HG03135 (cell line): ENCODE results near the gene RFXANK.
"Not testable (repeated sequence)": the region's sequence is repeated elsewhere in the genome, so short reads cannot be mapped to it uniquely, and the experiment has no call there.

Source experiments
- ATAC-seq: cut with Tn5 transposase; IDR thresholded peaks from one replicate; pipeline ENCODE4 v1.9.1; 2021; ENCODE audit warnings: mild to moderate bottlenecking, moderate library complexity; ENCODE audit not compliant: unreplicated experiment

The RFXANK gene

DNA sequence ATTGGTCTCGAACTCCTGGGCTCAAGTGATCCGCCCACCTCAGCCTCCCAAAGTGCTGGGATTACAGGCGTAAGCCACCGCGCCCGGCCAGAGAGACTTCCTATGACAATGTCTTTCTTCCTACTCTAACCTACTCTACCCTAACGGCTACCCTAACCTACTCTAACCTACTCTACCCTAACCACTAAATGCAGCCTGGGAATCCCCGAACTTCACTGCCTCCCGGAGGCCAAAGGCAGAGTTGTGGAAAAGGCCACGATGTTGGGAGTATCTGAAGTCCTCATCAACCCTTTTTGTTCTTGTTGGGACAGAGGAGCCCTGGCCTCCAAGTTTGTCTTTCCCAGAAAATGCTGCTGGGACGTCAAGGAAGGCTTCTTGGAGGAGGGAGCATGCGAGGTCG is 12.1 kb downstream of the RFXANK start:
- ATAC-seq, result no peak

GRCh38 chr19:19205416-19206410 is 13.7 kb downstream of the RFXANK start:
- ATAC-seq, result no peak

- no peak for ATAC-seq
Observed at GRCh38 chr19:19206938-19207337, 14.9 kb downstream of the RFXANK start.

DNA sequence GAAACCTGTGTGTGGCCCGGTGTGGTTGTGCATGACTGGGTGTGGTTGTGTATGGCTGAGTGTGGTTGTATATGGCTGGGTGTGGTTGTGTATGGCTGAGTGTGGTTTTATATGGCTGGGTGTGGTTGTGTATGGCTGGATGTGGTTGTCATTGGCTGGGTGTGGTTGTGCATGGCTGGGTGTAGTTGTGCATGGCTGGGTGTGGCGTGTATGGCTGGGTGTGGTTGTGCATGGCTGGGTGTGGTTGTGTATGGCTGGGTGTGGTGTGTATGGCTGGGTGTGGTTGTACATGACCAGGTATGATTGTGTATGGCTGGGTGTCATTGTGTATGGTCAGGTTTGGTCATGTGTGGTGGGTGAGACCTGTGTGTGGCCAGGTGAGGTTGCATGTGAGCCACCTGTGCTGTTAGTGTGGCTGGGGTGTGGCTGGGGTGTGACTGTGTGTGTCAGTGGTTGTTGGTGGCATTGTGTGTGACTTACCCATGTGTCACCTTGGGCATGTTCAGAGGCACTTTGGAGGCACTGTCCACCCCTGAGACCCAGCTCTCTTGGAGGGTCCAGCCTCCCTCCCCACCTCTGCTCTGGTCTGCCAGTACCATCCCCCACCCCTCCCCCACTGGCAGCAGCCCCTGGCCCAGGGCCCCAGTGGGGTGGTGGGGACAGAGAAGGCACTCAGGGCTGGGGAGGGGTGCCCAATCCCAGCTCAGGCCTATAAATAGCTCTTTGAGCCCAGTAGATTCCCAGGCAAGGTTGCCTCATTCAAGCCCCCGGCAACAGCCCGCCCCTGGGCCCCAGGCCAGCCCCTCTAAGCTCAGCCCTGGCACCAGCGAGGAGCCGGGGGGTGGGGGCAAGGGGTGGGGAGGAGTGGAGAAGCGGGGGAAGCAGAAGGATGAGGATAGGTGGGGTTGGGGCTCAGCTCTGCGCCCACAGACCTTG is 15.8 kb downstream of the RFXANK start:
- no peak for ATAC-seq

DNA sequence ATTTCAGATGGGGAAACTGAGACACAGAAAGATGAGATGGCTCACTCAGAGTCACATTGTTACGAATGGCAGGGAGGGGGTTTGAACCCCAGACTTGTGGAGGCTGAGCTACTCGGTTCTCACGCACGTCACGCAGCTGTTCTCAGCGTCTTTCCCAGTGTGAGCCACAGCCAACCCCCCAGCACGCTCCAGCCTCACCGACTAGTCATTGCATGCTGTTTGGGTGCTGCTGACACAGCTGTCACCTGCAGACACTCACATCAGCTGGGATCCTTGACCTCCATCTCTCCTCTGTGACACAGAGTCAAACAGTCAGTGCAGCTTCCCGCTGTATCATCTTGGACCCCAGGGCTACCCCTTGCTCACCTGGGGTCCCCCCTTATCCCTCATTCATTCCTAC is 17.3 kb downstream of the RFXANK start:
- no peak for ATAC-seq

DNA sequence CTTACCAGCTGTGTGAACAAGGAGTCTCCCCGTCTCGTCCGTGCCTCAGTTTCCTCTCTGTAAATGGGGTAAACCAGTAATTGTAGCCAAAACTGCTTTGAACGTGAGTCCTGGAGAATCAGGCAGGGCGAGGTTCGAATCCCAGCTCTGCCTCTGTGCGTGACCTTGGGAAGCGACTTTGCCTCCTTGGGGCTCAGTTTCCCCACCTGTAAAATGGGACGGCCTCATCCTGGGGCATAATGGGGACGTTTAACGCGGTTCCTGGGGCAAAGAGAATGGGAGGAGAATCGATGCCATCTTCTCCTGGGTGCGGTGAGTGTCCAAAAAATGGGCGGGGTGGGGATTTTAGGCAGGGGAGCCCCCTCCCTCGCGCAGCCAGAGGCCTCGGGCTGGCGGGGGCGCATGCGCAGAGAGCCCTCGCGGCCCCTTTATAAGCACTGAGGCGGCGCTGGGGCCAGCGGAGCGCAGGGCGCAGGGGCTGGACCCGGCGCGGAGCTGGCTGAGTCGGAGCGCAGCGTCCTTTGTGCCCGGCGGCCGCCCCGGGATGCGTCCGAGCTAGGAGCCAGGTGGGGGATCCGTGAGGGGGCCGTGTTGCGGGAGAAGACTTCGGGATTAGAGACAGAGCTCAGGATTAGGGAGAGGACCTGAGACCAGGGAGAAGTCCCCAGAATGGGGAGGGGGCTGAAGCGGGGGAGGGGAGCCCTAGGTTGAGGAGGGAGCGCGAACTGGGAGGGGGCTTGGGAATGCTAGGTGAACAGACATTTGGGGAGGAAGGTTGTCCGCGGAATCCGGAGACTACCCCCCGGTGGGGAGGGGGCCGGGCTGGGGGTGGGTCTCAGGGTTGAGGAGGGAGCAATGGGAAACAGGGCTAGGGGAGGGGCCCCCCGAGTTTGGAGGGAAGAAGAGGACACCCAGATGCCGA is 19.7 kb downstream of the RFXANK start, which contains the start of gene NCAN:
NCAN (plus strand) TSS at position 460 of the 922 bp plus-strand sequence. CDS start 4,996 bp downstream, outside the sequence.
- no peak for ATAC-seq

DNA sequence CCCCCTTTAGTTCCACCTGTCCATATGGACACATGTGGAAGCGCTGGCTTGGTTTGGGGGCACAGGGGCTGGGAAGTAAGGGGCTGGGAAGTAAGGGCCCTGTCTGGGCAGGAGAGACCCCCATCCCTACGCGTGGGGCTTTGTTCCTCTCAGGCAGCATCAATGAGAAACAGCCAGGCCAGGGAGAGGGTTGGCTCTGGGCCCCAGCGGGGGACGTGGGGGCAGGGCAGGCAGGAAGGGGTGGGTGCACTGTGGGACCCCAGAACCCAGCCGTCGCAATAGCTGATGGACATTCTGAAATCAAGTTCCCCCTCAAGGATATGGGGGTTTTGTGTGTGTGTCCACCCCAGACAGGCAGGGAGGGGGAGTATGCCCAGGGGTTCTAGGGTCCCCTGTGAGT is 20.9 kb downstream of the RFXANK start:
- no peak for ATAC-seq

DNA sequence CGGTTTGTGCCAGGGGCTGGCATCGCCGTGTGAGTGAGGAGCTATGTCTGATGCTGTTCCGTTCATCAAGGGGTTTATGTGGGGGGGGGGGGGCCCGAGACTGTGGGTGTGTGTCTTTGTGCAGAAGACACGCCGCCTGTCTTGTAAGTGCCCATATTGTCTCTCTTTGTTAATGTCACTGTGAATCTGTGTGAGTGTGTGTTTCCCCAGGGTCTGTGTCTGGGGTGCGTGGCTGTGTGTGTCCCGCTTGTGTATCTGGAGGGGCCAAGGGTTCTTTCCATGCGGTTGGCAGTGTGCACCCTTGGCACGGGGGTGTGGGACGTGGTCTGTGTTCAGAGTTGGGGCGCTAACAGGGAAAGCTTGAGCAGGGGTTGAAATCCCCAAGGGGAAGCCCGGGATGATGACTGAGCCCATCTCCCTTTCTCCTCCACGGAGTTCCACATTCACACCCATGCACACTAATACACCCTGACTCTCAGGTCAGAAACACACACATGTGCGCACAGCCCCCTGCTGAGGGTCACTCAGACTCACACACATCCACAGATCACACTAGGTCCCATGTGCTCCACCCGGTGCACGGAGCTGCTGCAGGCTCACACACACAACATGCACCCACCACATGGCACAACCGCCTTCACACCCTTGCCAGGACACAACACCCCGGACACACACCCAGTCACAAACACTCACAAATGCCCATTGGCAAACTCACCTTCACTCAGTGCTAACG is 21.5 kb downstream of the RFXANK start:
- ATAC-seq, result no peak

GRCh38 chr19:19214159-19214490 is 22.1 kb downstream of the RFXANK start:
- ATAC-seq, result no peak

DNA sequence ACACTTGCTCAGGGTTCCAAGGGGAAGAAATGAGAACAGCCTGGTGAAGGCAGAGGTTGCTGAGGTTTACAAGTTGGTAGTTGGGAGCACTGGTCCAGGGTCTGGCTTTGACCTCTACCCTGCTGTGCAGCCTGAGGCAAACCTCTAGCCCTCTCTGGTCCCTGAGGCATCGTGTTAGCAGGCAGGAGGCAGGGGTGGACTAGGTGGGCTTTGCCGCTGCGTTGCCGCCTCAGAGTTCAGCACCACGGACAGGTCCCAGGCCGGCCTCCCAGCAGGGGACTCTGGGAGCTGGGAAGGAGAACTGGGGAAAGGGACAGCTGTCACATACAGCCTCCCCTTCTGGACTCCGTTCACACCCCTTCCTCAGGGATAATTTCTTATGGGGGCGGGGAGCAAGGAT is 22.8 kb downstream of the RFXANK start:
- ATAC-seq, result no peak

DNA sequence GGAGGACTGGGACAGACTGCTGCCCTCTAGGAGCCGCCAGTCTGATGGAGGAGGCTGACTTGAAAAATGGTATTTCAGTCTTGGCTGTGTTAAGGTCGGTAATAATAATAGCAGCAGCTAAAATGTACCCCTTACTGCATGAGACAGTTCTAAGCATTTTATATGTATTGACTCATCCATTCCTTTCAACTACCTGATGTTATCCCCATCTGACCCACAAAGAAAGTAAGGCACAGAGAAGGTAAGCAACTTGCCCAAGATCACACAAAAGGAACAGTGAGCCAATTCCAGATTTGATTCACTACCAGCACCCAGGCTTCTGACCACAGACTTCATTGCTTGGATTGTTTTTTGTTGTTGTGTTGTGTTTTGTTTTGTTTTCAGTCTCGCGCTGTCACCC is 23.7 kb downstream of the RFXANK start:
- ATAC-seq, result no peak

DNA sequence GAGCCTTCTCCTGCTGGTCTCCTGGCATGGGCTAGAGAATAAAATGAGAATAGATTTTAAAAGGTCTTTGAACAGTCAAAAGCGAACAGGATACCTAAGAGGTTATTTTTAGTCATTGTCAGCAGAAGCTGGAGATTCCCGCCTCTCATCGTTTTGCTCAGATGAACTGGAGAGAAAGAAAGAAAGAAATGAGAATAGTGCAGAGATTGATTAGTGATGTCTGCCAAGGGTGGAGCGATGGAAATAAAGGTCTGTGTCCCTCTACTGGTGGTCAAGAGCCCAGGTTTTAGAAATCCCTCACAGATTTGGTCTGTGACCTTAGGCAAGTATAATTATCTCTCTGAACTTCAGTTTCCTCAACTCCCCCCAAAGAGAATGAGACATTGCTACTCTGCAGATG is 25.0 kb downstream of the RFXANK start:
- ATAC-seq, result no peak

DNA sequence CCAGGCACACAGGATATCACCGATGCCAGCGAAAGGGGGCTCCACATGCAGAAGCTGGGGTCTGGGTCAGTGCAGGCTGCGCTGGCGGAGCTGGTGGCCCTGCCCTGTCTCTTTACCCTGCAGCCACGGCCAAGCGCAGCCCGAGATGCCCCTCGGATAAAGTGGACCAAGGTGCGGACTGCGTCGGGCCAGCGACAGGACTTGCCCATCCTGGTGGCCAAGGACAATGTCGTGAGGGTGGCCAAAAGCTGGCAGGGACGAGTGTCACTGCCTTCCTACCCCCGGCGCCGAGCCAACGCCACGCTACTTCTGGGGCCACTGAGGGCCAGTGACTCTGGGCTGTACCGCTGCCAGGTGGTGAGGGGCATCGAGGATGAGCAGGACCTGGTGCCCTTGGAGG is 26.9 kb downstream of the RFXANK start:
- no peak for ATAC-seq

GRCh38 chr19:19221000-19221399 is 28.9 kb downstream of the RFXANK start:
- ATAC-seq, result not testable (repeated sequence)

GRCh38 chr19:19223060-19223459 is 31.0 kb downstream of the RFXANK start:
- no peak for ATAC-seq

- ATAC-seq, result no peak
Observed at GRCh38 chr19:19223636-19224035, 31.6 kb downstream of the RFXANK start.

DNA sequence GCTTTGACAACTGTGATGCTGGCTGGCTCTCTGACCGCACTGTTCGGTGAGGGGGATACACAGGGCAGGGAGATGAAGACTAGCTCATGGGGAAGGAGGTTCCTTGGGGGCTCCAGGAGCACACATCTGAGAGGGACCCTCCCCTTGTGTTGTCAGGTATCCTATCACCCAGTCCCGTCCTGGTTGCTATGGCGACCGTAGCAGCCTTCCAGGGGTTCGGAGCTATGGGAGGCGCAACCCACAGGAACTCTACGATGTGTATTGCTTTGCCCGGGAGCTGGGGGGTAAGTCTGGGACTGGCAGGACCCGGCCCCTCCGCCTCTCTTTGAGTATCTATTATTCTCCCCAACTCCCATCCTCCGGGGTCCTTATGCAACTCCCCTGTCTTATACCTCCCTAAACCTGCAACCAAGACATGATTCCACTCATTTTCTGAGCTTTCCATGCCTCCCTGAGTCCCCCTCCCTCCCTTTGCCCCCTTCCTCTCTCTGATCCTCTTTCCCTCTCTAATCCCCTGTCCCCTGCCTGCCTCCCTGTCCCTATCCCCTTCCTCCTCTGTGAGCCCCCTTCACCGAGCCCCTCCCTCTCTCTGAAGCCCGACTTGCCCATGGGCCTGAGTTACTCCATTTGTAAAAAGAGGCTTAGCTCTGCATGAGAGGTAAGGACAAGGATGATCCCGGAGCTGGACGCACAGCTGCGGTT is 32.2 kb downstream of the RFXANK start:
- no peak for ATAC-seq

DNA sequence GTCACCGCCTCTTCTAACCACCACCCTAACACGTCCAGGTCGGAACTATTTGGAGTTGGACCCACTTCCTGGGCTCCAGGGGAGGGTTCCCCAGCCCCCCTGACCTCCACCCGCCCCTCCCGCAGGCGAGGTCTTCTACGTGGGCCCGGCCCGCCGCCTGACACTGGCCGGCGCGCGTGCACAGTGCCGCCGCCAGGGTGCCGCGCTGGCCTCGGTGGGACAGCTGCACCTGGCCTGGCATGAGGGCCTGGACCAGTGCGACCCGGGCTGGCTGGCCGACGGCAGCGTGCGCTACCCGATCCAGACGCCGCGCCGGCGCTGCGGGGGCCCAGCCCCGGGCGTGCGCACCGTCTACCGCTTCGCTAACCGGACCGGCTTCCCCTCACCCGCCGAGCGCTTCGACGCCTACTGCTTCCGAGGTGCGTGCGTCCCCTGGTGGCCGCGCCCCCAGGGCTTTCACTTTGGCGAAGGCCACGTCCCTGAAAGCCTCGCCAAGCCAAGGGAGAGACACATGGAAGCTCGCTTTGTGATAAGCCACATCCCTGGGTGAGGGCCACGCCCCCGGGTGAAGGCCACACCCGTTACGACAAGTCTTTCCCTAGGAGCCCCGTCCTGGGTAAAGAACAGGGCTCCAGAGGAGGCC is 32.9 kb downstream of the RFXANK start:
- ATAC-seq, result no peak

- ATAC-seq, result no peak
Observed at GRCh38 chr19:19226204-19226603, 34.1 kb downstream of the RFXANK start.
